A673 (cell line): ENCODE measurements around the gene TTC7B. TPM values are rescaled to one million over a fixed set of nuclear protein-coding genes. Genes with fewer than 3 reads are reported as not detected.

Experiments
- BruUV-seq: library from RNA; stranded (reverse); fragments of 400-500 nt; replicated peaks from 2 replicates; lab custom pipeline; 2021; lab: Mats Ljungman, UMichigan
- CTCF ChIA-PET: fragments of 300-600 bp; sonication (Branson Sonifier 250); formaldehyde crosslinking; loops from one replicate; lab custom pipeline; 2022; ENCODE audit warnings: antibody characterized with exemption; lab: Charles Lee
- POLR2A ChIA-PET: fragments of 300-600 bp; sonication (Branson Sonifier 250); formaldehyde crosslinking; loops from one replicate; lab custom pipeline; 2022; ENCODE audit warnings: antibody characterized with exemption; ENCODE audit not compliant: low non-redundant PET; lab: Charles Lee
- DNase-seq: peaks from one replicate; pipeline ENCODE4 v3.0.0-alpha.2; 2015; ENCODE audit warnings: low spot score
- H3K27ac ChIP-seq: fragments of 200-600 bp; sonication (generic); 2 replicates; pipeline ENCODE4 v1.5.1; 2016; ENCODE audit warnings: mixed run types, low read depth, mild to moderate bottlenecking, mixed read lengths, antibody characterized with exemption, low read length; ENCODE audit not compliant: poor library complexity, severe bottlenecking
- H3K27me3 ChIP-seq: fragments of 200-600 bp; sonication (generic); replicated peaks from 2 replicates; pipeline ENCODE4 v1.6.1; 2017; ENCODE audit warnings: mixed run types, low read depth, mild to moderate bottlenecking, mixed read lengths, antibody characterized with exemption, low read length; ENCODE audit not compliant: insufficient read depth, poor library complexity
- H3K36me3 ChIP-seq: fragments of 200-600 bp; sonication (generic); 2 replicates; pipeline ENCODE4 v1.6.1; 2016; ENCODE audit warnings: mixed run types, mild to moderate bottlenecking, mixed read lengths, antibody characterized with exemption, low read length; ENCODE audit not compliant: insufficient read depth, poor library complexity, severe bottlenecking
- H3K4me1 ChIP-seq: fragments of 200-600 bp; sonication (generic); 2 replicates; pipeline ENCODE4 v1.6.1; 2017; ENCODE audit warnings: mixed run types, mild to moderate bottlenecking, mixed read lengths, antibody characterized with exemption, low read length; ENCODE audit not compliant: insufficient read depth, poor library complexity, severe bottlenecking
- H3K4me3 ChIP-seq: fragments of 200-600 bp; sonication (generic); 2 replicates; pipeline ENCODE4 v1.5.1; 2016; ENCODE audit warnings: low read depth, mixed run types, mild to moderate bottlenecking, mixed read lengths, low read length; ENCODE audit not compliant: poor library complexity, severe bottlenecking
- H3K9me3 ChIP-seq: fragments of 200-600 bp; sonication (generic); 2 replicates; pipeline ENCODE4 v1.6.1; 2016; ENCODE audit warnings: mixed run types, low read depth, mild to moderate bottlenecking, mixed read lengths, antibody characterized with exemption, low read length; ENCODE audit not compliant: poor library complexity, severe bottlenecking
- EZH2 ChIP-seq: fragments of 200-600 bp; sonication (generic); IDR thresholded peaks from 2 replicates; pipeline ENCODE4 v1.6.1; 2017; ENCODE audit warnings: borderline replicate concordance, low read depth, mild to moderate bottlenecking, mixed read lengths, antibody characterized with exemption, low read length; ENCODE audit not compliant: poor library complexity, severe bottlenecking
- intact Hi-C: fragments of 100-400 bp; cut with micrococcal nuclease; formaldehyde crosslinking; loops from one replicate; pipeline ENCODE4 v1.10.0; 2022; ENCODE audit not compliant: unreplicated experiment
- total RNA-seq: library from RNA; stranded (reverse); gene quantifications from 2 replicates; pipeline ENCODE4 v1.2.3, GENCODE V29; 2021
- TF ChIP-seq, protein P1 (sequence below): fragments of 300-800, 200-600 bp; sonication (generic); conservative IDR thresholded peaks from 2 replicates; pipeline ENCODE4 v1.5.1; 2017; ENCODE audit warnings: low read depth, mild to moderate bottlenecking, antibody characterized with exemption, low read length, moderate library complexity, mixed read lengths

TTC7B gene
- total RNA-seq, 1 experiment from 2014 or later, result 39.2 TPM

- TF ChIP-seq, protein P1, sequence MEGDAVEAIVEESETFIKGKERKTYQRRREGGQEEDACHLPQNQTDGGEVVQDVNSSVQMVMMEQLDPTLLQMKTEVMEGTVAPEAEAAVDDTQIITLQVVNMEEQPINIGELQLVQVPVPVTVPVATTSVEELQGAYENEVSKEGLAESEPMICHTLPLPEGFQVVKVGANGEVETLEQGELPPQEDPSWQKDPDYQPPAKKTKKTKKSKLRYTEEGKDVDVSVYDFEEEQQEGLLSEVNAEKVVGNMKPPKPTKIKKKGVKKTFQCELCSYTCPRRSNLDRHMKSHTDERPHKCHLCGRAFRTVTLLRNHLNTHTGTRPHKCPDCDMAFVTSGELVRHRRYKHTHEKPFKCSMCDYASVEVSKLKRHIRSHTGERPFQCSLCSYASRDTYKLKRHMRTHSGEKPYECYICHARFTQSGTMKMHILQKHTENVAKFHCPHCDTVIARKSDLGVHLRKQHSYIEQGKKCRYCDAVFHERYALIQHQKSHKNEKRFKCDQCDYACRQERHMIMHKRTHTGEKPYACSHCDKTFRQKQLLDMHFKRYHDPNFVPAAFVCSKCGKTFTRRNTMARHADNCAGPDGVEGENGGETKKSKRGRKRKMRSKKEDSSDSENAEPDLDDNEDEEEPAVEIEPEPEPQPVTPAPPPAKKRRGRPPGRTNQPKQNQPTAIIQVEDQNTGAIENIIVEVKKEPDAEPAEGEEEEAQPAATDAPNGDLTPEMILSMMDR, result no peak
- TF ChIP-seq EZH2, result no peak
- BruUV-seq, result no TSS peak
- CTCF ChIA-PET, result no interaction called here
Measured at GRCh38 chr14:90674716-90675115, 141.5 kb downstream of the TTC7B start.

DNA sequence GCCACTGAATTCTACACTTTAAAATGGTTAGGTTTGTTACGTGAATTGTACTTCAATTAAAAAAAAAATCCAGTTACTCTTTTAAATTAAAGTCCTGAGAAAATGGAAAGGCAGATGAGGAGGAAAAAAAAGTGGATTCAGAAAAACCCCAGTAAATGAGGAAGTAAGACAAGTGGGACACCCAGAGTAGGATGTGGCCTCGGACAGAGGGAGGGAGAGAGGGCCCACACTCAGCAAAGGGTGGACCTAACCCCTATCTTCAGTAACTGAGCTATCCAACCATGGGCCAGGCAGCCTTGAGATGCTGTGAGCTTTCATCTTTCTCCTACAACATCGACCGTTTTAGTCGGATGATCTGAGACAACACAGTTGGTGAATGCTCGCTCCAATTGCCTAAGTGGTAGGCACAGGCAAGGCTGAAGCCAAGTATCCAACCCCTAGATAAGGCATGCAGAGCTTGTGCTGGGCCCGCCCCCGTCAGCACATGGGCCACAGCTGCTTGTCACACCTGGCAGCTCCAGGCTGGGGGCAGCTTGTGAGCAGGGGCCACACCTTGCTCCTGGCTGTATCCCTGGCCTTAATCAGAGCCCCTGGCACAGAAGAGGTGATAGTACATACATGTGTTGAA, 142.1 kb downstream of the TTC7B start:
- intact Hi-C loops, result no loop called here
- POLR2A ChIA-PET, result no interaction called here
- Histone ChIP-seq H3K36me3 (no peaks in the 10 kb centered on the region), H3K9me3 (no peaks in the 10 kb centered on the region), H3K27ac (no peak overlapping the region), H3K4me1 (peaks cover 4% of the 10 kb centered on the region), H3K4me3 (no peak overlapping the region), H3K27me3 (no peaks in the 10 kb centered on the region)
- no peak for TF ChIP-seq EZH2
- no TSS peak for BruUV-seq
- CTCF ChIA-PET, result no interaction called here
- no peak for DNase-seq

More at GRCh38 chr14:90674716-90675115, 141.5 kb downstream of the TTC7B start:
- Histone ChIP-seq H3K9me3 (no peaks in the 10 kb centered on the region), H3K27ac (no peak overlapping the region), H3K4me1 (peaks cover 4% of the 10 kb centered on the region), H3K4me3 (no peak overlapping the region), H3K27me3 (no peaks in the 10 kb centered on the region), H3K36me3 (no peaks in the 10 kb centered on the region)
- intact Hi-C loops, result no loop called here
- POLR2A ChIA-PET, result no interaction called here
- DNase-seq, result no peak

DNA sequence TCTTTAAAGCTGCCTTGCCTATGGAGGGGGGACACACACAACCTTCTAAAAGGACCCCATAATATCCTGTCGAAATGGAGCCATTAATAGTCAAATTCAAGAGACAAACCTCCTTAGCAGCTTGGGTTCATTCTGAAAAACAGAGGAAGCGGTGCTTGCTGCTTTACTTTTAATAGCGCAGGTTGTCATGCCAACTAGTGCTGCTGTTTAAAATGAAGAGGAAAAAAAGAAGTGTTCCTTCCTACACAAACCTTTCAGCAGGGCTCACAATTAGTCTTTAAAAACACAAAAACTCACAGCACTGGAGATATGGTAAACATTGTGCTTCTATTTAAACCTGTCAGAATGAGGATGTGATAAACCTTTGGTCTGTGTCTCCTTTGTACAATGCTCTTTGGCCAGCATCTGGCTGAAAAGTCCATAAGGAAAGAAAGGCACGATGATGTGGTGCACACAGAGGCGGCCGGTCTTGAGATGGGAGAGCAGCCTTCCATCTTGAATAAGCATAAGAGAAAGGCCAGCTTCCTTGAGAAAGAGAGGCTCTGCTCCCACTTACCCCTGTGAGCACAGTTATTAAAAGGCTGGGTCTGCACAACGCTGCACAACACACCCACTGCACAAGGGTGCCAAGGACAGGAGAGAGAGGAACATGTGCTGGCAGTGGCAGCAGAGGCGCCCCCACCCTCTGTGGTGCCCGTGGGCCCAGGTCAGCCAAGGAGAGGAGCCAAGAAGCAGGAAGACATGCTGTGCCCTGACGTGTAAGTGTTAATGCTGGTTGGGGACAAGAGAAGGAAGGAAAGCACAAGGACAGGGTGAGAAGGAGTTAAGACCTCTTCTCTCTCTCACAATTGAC, 144.6 kb downstream of the TTC7B start:
- intact Hi-C loops, result no loop called here
- CTCF ChIA-PET, result no interaction called here
- POLR2A ChIA-PET, result no interaction called here
- Histone ChIP-seq H3K4me3 (no peak overlapping the region), H3K4me1 (no peaks in the 10 kb centered on the region), H3K27me3 (no peaks in the 10 kb centered on the region), H3K36me3 (no peaks in the 10 kb centered on the region), H3K27ac (no peak overlapping the region), H3K9me3 (no peaks in the 10 kb centered on the region)
- BruUV-seq, result no TSS peak
- TF ChIP-seq, protein P1, result no peak
- TF ChIP-seq EZH2, result no peak
- DNase-seq, result no peak
